K562 (cell line): ENCODE data around the gene TTLL9. TPM values are rescaled to one million over a fixed set of nuclear protein-coding genes. Genes with fewer than 3 reads are reported as not detected.
A peak's percentile ranks its signal among the peaks of the same experiment; 100 is the strongest.

Source experiments
- ATAC-seq: fragments of 200-7000 bp; cut with Tn5 transposase; 3 replicates; pipeline ENCODE4 v1.9.1; 2020; ENCODE audit warnings: moderate library complexity
- BruUV-seq: library from RNA; stranded (reverse); fragments of 400-500 nt; replicated peaks from 2 replicates; lab custom pipeline; 2021; lab: Mats Ljungman, UMichigan
- CTCF ChIA-PET: fragments of 300-600 bp; formaldehyde crosslinking; extraction: SDS; loops from one replicate; lab custom pipeline; 2021; ENCODE audit warnings: low intra/inter-chr PET ratio; lab: Yijun Ruan, JAX
- POLR2A ChIA-PET: fragments of 300-600, 350-650 bp; sonication (Branson Sonifier 250); formaldehyde crosslinking; extraction: SDS; loops from one replicate; lab custom pipeline; 2021; ENCODE audit warnings: antibody characterized with exemption, inconsistent platforms; lab: Yijun Ruan, JAX
- DNase-seq, 4 experiments: peaks; one replicate each; pipeline versions ENCODE4 v3.0.0 to v3.0.0-alpha.2; 2011 to 2018; ENCODE audit warnings: low spot score in 3 of 4, mixed read lengths in 3 of 4; ENCODE audit errors: extremely low read depth in 1 of 4
- FAIRE-seq: peaks from 2 replicates; lab custom pipeline; 2011; peaks lifted over from hg19 to GRCh38; lab: Jason Lieb, UNC
- H2AFZ ChIP-seq: 2 replicates; pipeline ENCODE4 v1.6.0; 2011; ENCODE audit warnings: low read depth, low read length, control low read depth, inconsistent platforms
- H3K27ac ChIP-seq: fragments of 200-600 bp; 3 replicates; pipeline ENCODE4 v1.8.0; 2011; ENCODE audit warnings: low read depth, mild to moderate bottlenecking, control low read depth, inconsistent platforms, low read length, moderate library complexity, mixed read lengths; ENCODE audit errors: extremely low read depth
- H3K27me3 ChIP-seq, 2 experiments: fragments of 300-600 bp in 1 of 2; 2 replicates in 1 of 2; 3 replicates in 1 of 2; pipeline versions ENCODE4 v1.6.0 to v1.8.0; 2011; ENCODE audit warnings: inconsistent platforms in 2 of 2, low read length in 2 of 2, mild to moderate bottlenecking in 1 of 2, mixed read lengths in 1 of 2, moderate library complexity in 1 of 2; ENCODE audit not compliant: control insufficient read depth in 2 of 2, insufficient read depth in 2 of 2
- H3K36me3 ChIP-seq: fragments of 300-600 bp; 3 replicates; pipeline ENCODE4 v1.8.0; 2011; ENCODE audit warnings: mild to moderate bottlenecking, low read length, inconsistent platforms; ENCODE audit not compliant: control insufficient read depth, insufficient read depth
- H3K4me1 ChIP-seq, 2 experiments: fragments of 200-600 bp in 1 of 2; replicated peaks in 1 of 2; 2 replicates in 1 of 2; 3 replicates in 1 of 2; pipeline versions ENCODE4 v1.5.1 to v1.8.0; 2011; ENCODE audit warnings: inconsistent platforms in 2 of 2, low read length in 2 of 2, mild to moderate bottlenecking in 1 of 2, mixed read lengths in 1 of 2, moderate library complexity in 1 of 2; ENCODE audit not compliant: control insufficient read depth in 2 of 2, insufficient read depth in 2 of 2
- H3K4me2 ChIP-seq: 2 replicates; pipeline ENCODE4 v1.6.1; 2011; ENCODE audit warnings: low read length, control low read depth, inconsistent platforms, mixed read lengths; ENCODE audit not compliant: insufficient read depth
- H3K4me3 ChIP-seq: fragments of 200-600 bp; sonication (generic), shearing (Covaris generic); 2 replicates; pipeline ENCODE4 v1.5.1; 2016; ENCODE audit warnings: control low read depth, inconsistent platforms
- H3K79me2 ChIP-seq: fragments of 200-600 bp; 3 replicates; pipeline ENCODE4 v1.8.0; 2011; ENCODE audit warnings: low read length, inconsistent platforms; ENCODE audit not compliant: control insufficient read depth, insufficient read depth
- H3K9ac ChIP-seq, 2 experiments: 2 replicates each; pipeline versions ENCODE4 v1.6.0 to v1.6.1; 2011; ENCODE audit warnings: low read depth in 2 of 2, low read length in 2 of 2, control low read depth in 1 of 2, inconsistent platforms in 1 of 2, mild to moderate bottlenecking in 1 of 2, mixed read lengths in 1 of 2; ENCODE audit not compliant: insufficient read depth in 1 of 2
- H3K9me1 ChIP-seq: one replicate; pipeline ENCODE4 v1.6.0; 2011; ENCODE audit warnings: inconsistent platforms, mild to moderate bottlenecking, low read length, moderate library complexity; ENCODE audit not compliant: control insufficient read depth, insufficient read depth
- H3K9me3 ChIP-seq: replicated peaks from 2 replicates; pipeline ENCODE4 v1.5.1; 2011; ENCODE audit warnings: low read depth, low read length, inconsistent platforms; ENCODE audit not compliant: control insufficient read depth, insufficient read depth
- H4K20me1 ChIP-seq: replicated peaks from 2 replicates; pipeline ENCODE4 v1.6.1; 2011; ENCODE audit warnings: low read length, inconsistent platforms, mixed read lengths; ENCODE audit not compliant: control insufficient read depth, insufficient read depth
- CCAR2 ChIP-seq: fragments of 200-400 bp; formaldehyde crosslinking; IDR thresholded peaks from 2 replicates; pipeline ENCODE4 v1.6.1; 2017; ENCODE audit warnings: mild to moderate bottlenecking, low read depth, low read length
- CCNT2 ChIP-seq: IDR thresholded peaks from 2 replicates; pipeline ENCODE4 v1.6.1; 2011; ENCODE audit warnings: borderline replicate concordance, low read depth, mild to moderate bottlenecking, moderate library complexity, mixed read lengths, low read length; ENCODE audit not compliant: insufficient read length; ENCODE audit errors: extremely low read depth
- CEBPZ ChIP-seq: fragments of 150-350 bp; IDR thresholded peaks from 2 replicates; pipeline ENCODE4 v1.6.1; 2014; ENCODE audit warnings: low read depth, mild to moderate bottlenecking, low read length, borderline replicate concordance
- CTBP1 ChIP-seq: fragments of 450-650 bp; IDR thresholded peaks from 2 replicates; pipeline ENCODE4 v1.6.1; 2016; ENCODE audit warnings: borderline replicate concordance
- CXXC5 ChIP-seq: fragments of 250-450 bp; sonication (Bioruptor Pico); IDR thresholded peaks from 2 replicates; pipeline ENCODE4 v1.8.0; 2022; ENCODE audit warnings: inconsistent platforms, mild to moderate bottlenecking, moderate library complexity
- ESRRA ChIP-seq: fragments of 450-650 bp; IDR thresholded peaks from 2 replicates; pipeline ENCODE4 v1.6.1; 2014; ENCODE audit warnings: low read depth, mild to moderate bottlenecking, moderate library complexity, borderline replicate concordance
- FOSL1 ChIP-seq: fragments of 200-800 bp; sonication (Bioruptor generic); conservative IDR thresholded peaks from 2 replicates; pipeline ENCODE4 v1.6.1; 2016; ENCODE audit warnings: missing genetic modification characterization, missing compliant biosample characterization
- GTF2E2 ChIP-seq: fragments of 200-800 bp; sonication (Bioruptor generic); IDR thresholded peaks from 2 replicates; pipeline ENCODE4 v1.6.1; 2016; ENCODE audit warnings: missing genetic modification characterization, missing compliant biosample characterization
- KLF16 ChIP-seq: IDR thresholded peaks from 2 replicates; pipeline ENCODE4 v1.6.1; 2016; ENCODE audit warnings: antibody characterized with exemption
- MXD1 ChIP-seq: fragments of 250-450 bp; sonication (Bioruptor Pico); IDR thresholded peaks from 2 replicates; pipeline ENCODE4 v1.8.0; 2021; ENCODE audit warnings: borderline replicate concordance, mild to moderate bottlenecking, moderate library complexity; ENCODE audit not compliant: poor library complexity, severe bottlenecking
- SMAD2 ChIP-seq: fragments of 150-350 bp; IDR thresholded peaks from 2 replicates; pipeline ENCODE4 v1.6.1; 2014; ENCODE audit warnings: low read depth, mild to moderate bottlenecking, low read length
- SMARCA4 ChIP-seq: fragments of 450-650 bp; IDR thresholded peaks from 2 replicates; pipeline ENCODE4 v1.6.1; 2016
- TRIM24 ChIP-seq, 2 experiments: fragments of 450-650 bp; IDR thresholded peaks; 2 replicates each; pipeline ENCODE4 v1.6.1; 2016
- ZNF217 ChIP-seq: sonication (generic); formaldehyde crosslinking; IDR thresholded peaks from 2 replicates; pipeline ENCODE4 v1.8.0; 2022; ENCODE audit warnings: mild to moderate bottlenecking, missing genetic modification reagents
- ZNF449 ChIP-seq: fragments of 250-450 bp; sonication (Bioruptor Pico); IDR thresholded peaks from 2 replicates; pipeline ENCODE4 v1.8.0; 2022; ENCODE audit warnings: moderate library complexity, mild to moderate bottlenecking, inconsistent platforms
- WGBS: fragments of 100-300 bp; shearing (Covaris generic); methylation state at CpG from one replicate; pipeline ENCODE4 v1.1.6; 2016; ENCODE audit warnings: low coverage, mixed read lengths; ENCODE audit not compliant: insufficient coverage; ENCODE audit errors: missing lambda C conversion rate; 5-methylcytosine and 5-hydroxymethylcytosine counted together
- in situ Hi-C: fragments of 300-500 bp; cut with MboI; formaldehyde crosslinking; loops from 4 replicates; pipeline ENCODE4 v1.15.0; 2018; ENCODE audit warnings: inconsistent platforms, mixed read lengths
- intact Hi-C: fragments of 100-400 bp; cut with micrococcal nuclease; formaldehyde crosslinking; loops from 2 replicates; pipeline ENCODE4 v1.14.2; 2022
- polyA plus RNA-seq, 8 experiments: library from polyadenylated mRNA; depleted of rRNA in 4 of 8; stranded (reverse) in 5 of 8; unstranded in 3 of 8; fragments of >200 nt; fragmentation: Nextera tagmentation in 2 of 8; fragmentation: Illumina TruSeq in 1 of 8; extraction: Ambion mirVana in 2 of 8; extraction: Trizol in 1 of 8; gene quantifications; 2 replicates each; pipeline versions ENCODE4 v1.2.1 to v1.2.3, GENCODE V29; 2011 to 2014; ENCODE audit warnings: inconsistent platforms in 1 of 8, missing spikeins in 1 of 8
- total RNA-seq, 7 experiments: library from RNA; depleted of rRNA in 6 of 7; stranded (reverse); fragments of >200 nt in 6 of 7; fragmentation: Illumina TruSeq in 2 of 7; extraction: Trizol in 2 of 7; gene quantifications; 2 replicates each; pipeline versions ENCODE4 v1.2.1 to v1.2.3, GENCODE V29; 2011 to 2021; ENCODE audit warnings: low replicate concordance in 1 of 7

Gene TTLL9
- total and polyA plus RNA-seq, 9 of the 15 experiments (the other 6 are each of a cell fraction or from before 2014, with no cell fraction given): 0.06 to 0.07 TPM; not detected in 7

DNA sequence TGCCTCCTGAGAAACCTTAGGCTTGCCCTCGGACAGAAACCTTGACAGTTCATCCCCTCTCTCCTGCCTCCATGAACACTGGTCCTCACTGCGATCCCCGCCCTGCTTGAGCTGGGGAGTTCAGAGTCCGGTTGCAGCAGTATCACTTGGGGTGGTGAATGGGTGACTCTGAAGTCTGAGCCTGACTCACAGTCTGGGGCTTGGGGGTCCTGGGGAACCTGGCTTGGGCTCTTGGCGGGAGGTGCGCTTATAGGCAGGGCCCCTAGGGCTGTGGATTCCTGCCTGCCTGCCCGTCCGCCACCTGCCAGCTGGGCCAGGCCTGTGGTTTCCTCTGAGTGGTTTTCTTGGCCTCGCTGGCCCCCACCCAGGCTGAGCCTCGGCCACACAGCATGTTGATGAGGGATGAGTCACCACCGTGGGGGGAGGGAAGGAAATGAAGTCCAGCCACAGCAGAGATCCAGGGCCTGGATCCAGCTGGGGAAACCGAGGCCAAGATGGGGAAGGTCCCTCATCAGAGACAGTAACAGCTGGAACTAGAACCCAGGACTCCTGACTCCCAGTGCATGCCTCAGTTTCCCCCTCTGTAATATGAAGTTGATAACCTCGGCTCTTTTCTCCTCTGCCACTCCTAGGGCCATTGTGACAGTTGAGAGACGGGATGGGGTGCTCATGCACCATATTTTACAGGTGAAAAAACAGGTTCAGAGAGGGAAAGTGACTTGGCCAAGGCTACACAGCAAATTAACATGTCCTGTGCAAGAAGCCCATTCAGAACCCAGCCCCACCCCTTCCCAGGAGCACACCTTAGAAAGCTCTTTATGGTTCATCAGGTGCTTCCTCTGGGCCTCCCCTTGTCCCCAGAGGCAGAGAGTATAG is 34.2 kb upstream of the TTLL9 start:
- Histone ChIP-seq H3K9ac (peak overlapping the region; percentile 35 to 68; a peak in 3 of 4 replicates), H4K20me1 (0 out of 2 replicates have a peak, but pooled peaks cover 6% of the 10 kb centered on the region), H3K27ac (peak overlapping the region; percentile 49; the same call in 2 of the 3 replicates), H2AFZ (peak overlapping the region; percentile 73), H3K9me3 (no peaks in the 10 kb centered on the region), H3K9me1 (no peaks in the 10 kb centered on the region), H3K79me2 (no peaks in the 10 kb centered on the region), H3K4me1 (peaks cover 35 to 51% of the 10 kb centered on the region in 2 experiments), H3K27me3 (no peaks in the 10 kb centered on the region), H3K4me3 (no peak overlapping the region), H3K36me3 (no peaks in the 10 kb centered on the region), H3K4me2 (peak overlapping the region; percentile 39)
- intact Hi-C loops: loop anchor here (5.0 kb wide), 1 partner anchor 274 kb away; no protein-coding TSS in a partner anchor
- ChIA-PET CTCF (no interaction called here), POLR2A (interaction anchor here (0.7 to 1.3 kb wide), 6 partner anchors 11 to 194 kb away, joined by 3 to 5 read pairs (median 3); no protein-coding TSS in a partner anchor)
- WGBS: 15% methylated on average over 14 of the region's 14 CpGs
- DNase-seq (peak; percentile 87 to 90 (median 88)), FAIRE-seq (peak; percentile 90), ATAC-seq (peak; percentile 87)
- no TSS peak for BruUV-seq
- in situ Hi-C loops: loop anchor here (25.0 kb wide), 1 partner anchor 826 kb away; the partner anchor contains the start of gene C20orf203
- TF ChIP-seq KLF16: peak; percentile 42; the same call in 1 of the 2 replicates
- TF ChIP-seq GTF2E2: peak; percentile 61; the same call in 1 of the 2 replicates
- peak; percentile 62; the same call in 1 of the 2 replicates for TF ChIP-seq CTBP1
- no peak for TF ChIP-seq ZNF449 (CRISPR knock-in tag)
- peak; percentile 68; the same call in 1 of the 2 replicates for TF ChIP-seq ESRRA
- TF ChIP-seq CXXC5 (CRISPR knock-in tag): 0 out of 2 replicates have a peak, but pooled peaks have one; percentile 20
- peak; percentile 85 for TF ChIP-seq SMARCA4
- no peak for TF ChIP-seq SMAD2
- TF ChIP-seq CCAR2: no peak
- peak; percentile 44 for TF ChIP-seq CCNT2
- peak; percentile 99 for TF ChIP-seq FOSL1 (tag)
- TF ChIP-seq CEBPZ: no peak
- peak in 1 of 2 experiments; percentile 62; a peak in 2 of 4 replicates for TF ChIP-seq TRIM24 (IDR thresholded peaks at IDR 0.05)
- no peak for TF ChIP-seq MXD1
- TF ChIP-seq ZNF217 (CRISPR knock-in tag): no peak
